GM21528 (cell line): ENCODE data around the gene RFXAP.
A peak's percentile ranks its signal among the peaks of the same experiment; 100 is the strongest.

Experiments used
- ATAC-seq: cut with Tn5 transposase; IDR thresholded peaks from one replicate; pipeline ENCODE4 v1.9.1; 2021; ENCODE audit warnings: mild to moderate bottlenecking, moderate library complexity; ENCODE audit not compliant: unreplicated experiment, low FRiP score

RFXAP gene

DNA sequence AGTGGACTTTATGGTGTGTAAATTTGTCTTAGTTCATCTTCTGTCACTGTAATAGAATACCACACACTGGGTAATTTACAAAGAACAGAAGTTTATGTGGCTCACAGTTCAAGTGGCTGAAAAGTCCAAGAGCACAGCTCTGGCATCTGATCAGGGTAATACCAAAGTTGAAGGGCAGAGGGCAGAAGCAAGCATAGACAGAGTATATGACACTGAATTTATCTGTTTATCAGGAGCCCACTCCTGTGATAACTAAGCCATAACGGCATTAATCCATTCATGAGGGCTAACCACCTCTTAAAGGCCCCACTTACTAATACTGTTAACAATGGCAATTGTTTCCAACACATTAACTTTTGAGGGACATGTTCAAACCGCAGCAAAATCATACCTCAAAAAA is 4.0 kb upstream of the RFXAP start:
- ATAC-seq = no peak

DNA sequence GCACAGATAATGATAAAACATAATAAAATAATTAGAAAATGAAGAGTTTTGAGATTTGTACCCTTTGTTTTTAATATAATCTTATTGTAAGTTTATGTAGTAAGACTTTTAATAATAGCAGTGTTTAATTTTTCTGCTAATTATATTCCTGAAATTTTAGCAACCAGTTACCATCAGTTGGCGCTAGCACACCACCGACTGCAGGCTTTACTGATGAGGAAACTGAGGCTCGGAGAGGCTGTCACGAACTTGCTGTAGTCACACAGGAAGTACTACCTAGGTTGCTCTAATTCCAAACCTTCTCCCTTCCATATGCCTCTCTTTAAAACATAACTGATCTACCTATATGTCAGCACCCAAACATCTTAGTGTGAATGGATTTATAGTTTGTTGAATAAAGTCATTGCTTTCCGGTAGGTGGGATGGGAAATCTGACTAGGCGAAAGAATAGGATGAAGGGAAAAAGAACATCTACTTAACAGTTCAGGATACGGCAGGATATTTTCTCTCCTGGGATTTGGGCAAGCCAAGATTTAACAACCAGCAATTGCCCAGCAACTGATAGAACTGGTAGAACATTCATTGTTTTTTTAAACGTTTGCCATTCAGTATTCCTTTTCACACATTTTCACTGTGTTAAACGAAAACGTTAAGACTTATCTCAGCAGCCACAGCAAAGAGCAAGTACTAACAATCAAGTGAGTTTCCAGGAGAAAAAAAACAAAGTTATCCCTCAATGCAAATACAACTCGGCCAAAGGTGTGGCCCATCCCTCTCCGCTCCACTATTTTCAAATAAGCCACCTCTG is 822 bp upstream of the RFXAP start:
- peak; percentile 0 for ATAC-seq

DNA sequence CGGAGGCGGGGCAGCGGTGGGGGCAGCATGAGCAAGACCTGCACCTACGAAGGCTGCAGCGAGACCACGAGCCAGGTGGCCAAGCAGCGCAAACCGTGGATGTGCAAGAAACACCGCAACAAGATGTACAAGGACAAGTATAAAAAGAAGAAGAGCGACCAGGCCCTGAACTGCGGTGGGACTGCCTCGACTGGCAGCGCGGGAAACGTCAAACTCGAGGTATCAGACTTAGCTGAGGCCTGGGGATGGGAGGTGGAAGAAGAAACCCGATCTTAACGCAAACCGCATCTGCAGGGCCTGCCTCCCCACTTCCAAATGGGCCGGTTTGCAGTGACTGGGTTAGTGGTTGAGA is 693 bp downstream of the RFXAP start:
- ATAC-seq = peak; percentile 29

GRCh38 chr13:36820222-36820621 is 1.2 kb downstream of the RFXAP start:
- ATAC-seq = peak; percentile 62

DNA sequence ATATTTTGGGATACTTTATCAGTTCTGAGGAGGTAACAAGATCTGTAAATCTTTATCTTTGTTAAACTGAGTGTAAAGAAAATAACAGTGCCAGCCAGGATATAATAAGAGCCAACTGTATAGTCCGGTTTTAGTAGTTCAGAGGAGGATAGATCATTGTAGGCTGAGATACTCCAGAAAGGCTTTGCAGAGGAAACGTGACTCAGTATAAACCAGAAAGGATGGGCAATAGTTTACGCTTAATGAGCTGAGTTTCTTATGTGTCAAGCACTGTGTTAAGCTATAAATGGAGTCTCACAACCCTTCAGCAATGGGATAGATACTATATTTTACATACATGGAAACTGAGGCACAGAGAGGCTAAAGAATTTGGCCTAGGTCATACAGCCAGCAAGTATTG is 3.8 kb downstream of the RFXAP start:
- ATAC-seq = no peak

DNA sequence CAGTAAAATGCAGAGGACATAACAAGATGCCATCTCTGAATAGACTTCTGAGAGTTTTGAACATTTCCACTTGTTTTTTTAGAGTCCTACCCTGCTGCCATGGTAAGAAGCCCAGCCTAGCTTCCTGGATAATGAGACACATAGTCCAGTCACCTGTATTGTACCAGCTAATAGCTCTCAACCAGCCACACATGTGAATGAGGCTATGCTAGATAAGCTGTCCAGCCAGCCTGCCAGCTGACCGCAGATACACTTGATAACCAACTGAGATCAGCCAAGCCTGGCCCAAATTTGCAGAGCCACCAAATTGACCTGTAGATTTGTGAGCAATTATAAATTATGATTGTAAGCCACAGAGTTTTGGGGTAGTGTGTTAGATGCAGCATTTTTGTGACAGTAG is 10.7 kb downstream of the RFXAP start:
- ATAC-seq = no peak

- no peak for ATAC-seq
Measured at GRCh38 chr13:36831291-36831690, 12.3 kb downstream of the RFXAP start.

DNA sequence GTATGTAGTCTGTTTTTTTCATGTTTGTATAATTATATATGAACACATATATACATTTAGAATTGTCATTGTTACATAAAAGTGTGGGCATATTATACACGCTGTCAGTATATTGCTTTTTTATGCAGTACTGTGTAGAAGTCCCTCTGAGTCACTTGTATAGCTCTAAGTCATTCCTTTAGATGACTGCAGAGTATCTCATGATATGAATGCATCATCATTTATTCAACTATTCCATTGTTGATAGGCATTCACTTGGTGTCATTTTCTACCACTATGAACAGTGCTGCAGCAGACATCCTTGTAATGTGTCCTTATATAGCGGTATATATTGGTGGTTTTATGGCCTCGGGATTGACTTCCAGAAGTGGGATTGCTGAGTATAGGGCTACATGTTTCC is 15.3 kb downstream of the RFXAP start:
- no peak for ATAC-seq

GRCh38 chr13:36837354-36838092 is 18.5 kb downstream of the RFXAP start:
- ATAC-seq = no peak

GRCh38 chr13:36839281-36839680 is 20.3 kb downstream of the RFXAP start:
- no peak for ATAC-seq

DNA sequence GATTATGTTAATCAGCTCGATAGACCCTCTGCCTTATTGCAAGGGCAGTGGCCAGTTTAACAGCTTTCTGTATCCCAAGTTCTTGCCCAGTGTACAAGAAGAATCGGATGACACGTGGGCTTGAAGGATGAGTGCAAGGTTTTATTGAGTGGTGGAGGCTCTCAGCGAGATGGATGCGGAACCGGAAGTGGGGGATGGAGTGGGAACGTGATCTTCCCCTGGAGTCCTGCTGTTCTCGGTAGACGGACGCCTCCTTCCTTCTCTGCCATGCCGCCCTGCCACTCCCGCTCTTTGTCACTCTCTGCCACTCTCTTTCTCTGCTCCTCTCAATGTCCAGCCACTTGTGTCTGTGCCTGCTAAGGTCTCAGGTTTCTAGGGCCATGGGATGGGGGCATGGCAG is 21.0 kb downstream of the RFXAP start:
- no peak for ATAC-seq

DNA sequence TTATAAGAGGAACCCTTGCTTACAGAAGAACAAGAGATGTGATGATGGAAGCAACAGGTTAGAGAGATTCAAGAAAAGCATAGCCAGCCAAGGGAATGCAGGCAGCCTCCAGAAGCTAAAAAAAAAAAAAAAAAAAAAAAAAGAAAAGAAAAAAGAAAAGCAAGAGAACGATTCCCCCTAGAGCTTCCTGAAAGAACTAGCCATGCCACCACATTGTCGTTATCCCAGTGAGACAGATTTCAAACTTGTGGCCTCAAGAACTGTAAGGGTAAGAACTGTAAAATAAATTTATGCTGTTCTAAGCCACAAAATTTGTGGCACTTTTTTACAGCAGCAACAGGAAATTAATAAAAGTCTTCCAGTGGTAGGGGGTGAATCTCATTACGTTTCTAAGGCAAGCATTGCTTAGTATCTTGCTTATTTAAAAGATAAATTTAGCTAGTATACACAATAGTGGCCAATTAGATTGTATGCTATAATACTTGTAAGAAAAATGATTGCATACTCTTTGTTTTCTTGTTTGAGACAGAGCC is 21.8 kb downstream of the RFXAP start:
- ATAC-seq = no peak

DNA sequence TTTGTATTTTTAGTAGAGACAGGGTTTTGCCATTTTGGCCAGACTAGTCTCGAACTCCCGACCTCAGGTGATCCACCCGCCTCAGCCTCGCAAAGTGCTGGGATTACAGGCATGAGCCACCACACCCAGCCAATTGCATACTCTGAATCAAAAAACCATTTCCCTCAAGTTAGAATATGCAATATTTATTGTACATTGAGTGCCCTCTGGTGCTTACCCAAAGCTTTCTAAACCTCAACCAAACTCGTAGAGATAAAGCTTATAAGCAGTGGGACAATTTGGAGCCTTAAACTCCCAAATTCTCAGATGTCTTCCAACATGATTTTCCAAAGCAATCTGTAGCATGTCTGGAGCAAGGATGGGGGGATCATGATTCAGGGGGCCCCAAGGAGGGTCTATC is 22.4 kb downstream of the RFXAP start:
- ATAC-seq = no peak

GRCh38 chr13:36847606-36848005 is 28.6 kb downstream of the RFXAP start:
- ATAC-seq = no peak

- ATAC-seq = no peak
Measured at GRCh38 chr13:36848199-36848982, 29.4 kb downstream of the RFXAP start.

DNA sequence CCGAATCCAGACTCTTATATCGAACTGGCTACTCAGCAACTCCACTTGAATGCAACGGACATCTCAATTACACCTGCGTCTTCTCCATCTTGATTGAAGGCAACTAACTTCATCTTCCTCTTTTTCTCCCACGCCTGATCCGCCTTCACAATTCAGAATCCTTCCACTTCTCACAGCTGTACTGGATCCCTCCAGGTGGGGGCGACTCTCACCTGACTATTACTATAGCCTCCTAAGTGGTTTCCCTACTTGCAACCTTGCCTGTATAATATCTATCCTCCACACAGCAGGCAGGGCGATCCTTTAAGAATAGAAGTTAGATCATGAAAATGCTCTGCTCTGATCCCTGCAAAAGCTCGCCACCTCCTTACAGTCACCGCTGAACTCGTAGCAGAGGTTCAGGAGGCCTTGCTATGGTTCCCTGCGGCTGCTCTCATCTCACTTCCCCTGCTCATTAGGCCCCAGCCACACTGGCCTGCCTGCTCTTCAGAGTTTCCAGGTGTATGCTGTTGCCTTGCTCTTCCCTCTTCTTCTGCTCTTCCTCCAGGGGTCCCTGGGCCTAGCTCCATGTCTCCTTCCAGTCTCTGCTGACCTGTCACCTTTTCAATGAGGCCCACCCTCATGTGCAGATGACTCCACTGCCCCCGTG is 31.9 kb downstream of the RFXAP start:
- ATAC-seq = no peak

- ATAC-seq = no peak
Measured at GRCh38 chr13:36857253-36857652, 38.2 kb downstream of the RFXAP start.

DNA sequence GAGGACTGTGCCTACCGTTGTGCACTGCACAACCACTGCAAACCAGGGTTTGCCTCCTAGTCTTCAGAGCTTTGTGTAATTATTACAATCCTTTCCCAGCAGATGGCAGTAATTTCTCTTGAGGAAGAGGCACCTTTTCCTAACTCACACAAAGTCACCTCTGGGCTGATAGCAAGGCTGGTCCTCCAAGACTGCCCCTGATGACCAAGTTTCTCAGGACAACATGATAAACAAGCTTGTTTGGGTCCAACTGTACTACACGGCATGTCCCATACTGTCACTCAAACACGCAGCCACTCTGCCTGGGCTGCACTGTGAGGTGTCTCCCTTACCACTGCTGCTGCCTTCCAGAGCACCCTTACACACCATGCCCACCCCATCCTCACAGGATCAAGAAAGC is 39.3 kb downstream of the RFXAP start:
- no peak for ATAC-seq

DNA sequence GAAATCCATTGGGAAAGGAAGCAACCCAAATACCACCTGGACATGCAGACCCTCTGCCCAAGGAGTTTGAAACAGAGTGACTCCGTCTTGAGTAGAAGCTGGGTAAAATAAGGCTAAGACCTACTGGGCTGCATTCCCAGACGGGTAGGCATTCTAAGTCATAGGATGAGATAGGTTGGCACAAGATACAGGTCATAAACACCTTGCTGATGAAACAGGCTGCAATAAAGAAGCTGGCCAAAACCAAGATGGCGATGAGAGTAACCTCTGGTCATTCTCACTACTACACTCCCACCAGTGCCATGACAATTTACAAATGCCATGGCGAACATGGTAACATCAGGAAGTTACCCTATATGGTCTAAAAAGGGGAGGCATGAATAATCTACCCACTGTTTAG is 40.2 kb downstream of the RFXAP start:
- no peak for ATAC-seq

- ATAC-seq = no peak
Measured at GRCh38 chr13:36862002-36862685, 43.1 kb downstream of the RFXAP start.
